Heart left ventricle (tissue), 13 donors: ENCODE data around the gene KCNK2.

Source experiments
- CTCF ChIP-seq, 12 donors: fragments of 200-600 bp; sonication (generic) in 4 of 12; IDR thresholded peaks; one replicate each; pipeline versions ENCODE4 v1.5.0 to v1.8.0; 2018 to 2022; ENCODE audit warnings: antibody characterized with exemption in 12 of 12, mild to moderate bottlenecking in 5 of 12
- POLR2A ChIP-seq, 2 donors: fragments of 450-650 bp; IDR thresholded peaks; one replicate each; pipeline ENCODE4 v1.6.1; 2017; ENCODE audit warnings: antibody characterized with exemption in 2 of 2, mild to moderate bottlenecking in 2 of 2, moderate library complexity in 2 of 2
- donor health status: ischemic (EF 13 %, LVEDD 7.1; RV severe dilation, severe dysfunction).
- donor health status: DM: no; HTN: yes; CAD: no.
- donor health status: DM: no; HTN: no; CAD: no.
- donor health status: ischemic (EF 25% LVEDD 6.9; RV normal size, moderate dysfunction).
- donor health status: ischemic (EF 25% LVEDD 5.7; RV mildly dilated, moderate dysfunction).
- donor health status: ischemic (EF 35%, LVEDD 5.7; RV mildly dilated, moderate dysfunction).
- donor health status: nonischemic (EF 11% LVEDD 7.7; RV severe dilation, severe dysfunction).
- donor health status: DM: yes; HTN: yes; CAD: no.
- donor health status: PGD.
- donor health status: ischemic (EF 29% LVEDD 5.4; RV normal size, mild dysfunction).
- donor health status: nonischemic (EF 23%, LVEDD 6.1; RV moderate dilation, normal function).

GRCh38 chr1:215079456-215079855 lies 3.1 kb upstream of the KCNK2 start:
- TF ChIP-seq CTCF (IDR thresholded peaks at IDR 0.05) (no peak), POLR2A (IDR thresholded peaks at IDR 0.05) (no peak)
